Heart left ventricle (tissue), 16 donors: ENCODE data around the gene CCL23. TPM values are rescaled to one million over a fixed set of nuclear protein-coding genes. Genes with fewer than 3 reads are reported as not detected.

Source experiments
- ATAC-seq, 4 donors: fragments of 200-7000 bp; cut with Tn5 transposase; one replicate each; pipeline ENCODE4 v1.9.1; 2020 to 2022; ENCODE audit warnings: moderate library complexity in 4 of 4, mild to moderate bottlenecking in 3 of 4, moderate number of reproducible peaks in 1 of 4
- DNase-seq, 5 donors: peaks; one replicate each; pipeline ENCODE4 v3.0.0-alpha.2; 2020
- H3K27ac ChIP-seq, 12 donors: fragments of 200-600 bp; sonication (generic) in 4 of 12; one replicate each; pipeline versions ENCODE4 v1.5.0 to v1.8.0; 2016 to 2022; ENCODE audit warnings: mild to moderate bottlenecking in 2 of 12
- H3K27me3 ChIP-seq, 9 donors: fragments of 200-600 bp; sonication (generic) in 2 of 9; one replicate each; pipeline versions ENCODE4 v1.5.1 to v1.8.0; 2016 to 2022; ENCODE audit warnings: mild to moderate bottlenecking in 3 of 9
- H3K36me3 ChIP-seq, 9 donors: fragments of 200-600 bp; sonication (generic) in 2 of 9; one replicate each; pipeline versions ENCODE4 v1.5.0 to v1.8.0; 2018 to 2022; ENCODE audit warnings: mild to moderate bottlenecking in 2 of 9
- H3K4me1 ChIP-seq, 12 donors: fragments of 200-600 bp; sonication (generic) in 4 of 12; one replicate each; pipeline versions ENCODE4 v1.5.0 to v1.8.0; 2016 to 2022; ENCODE audit warnings: mild to moderate bottlenecking in 3 of 12
- H3K4me3 ChIP-seq, 12 donors: fragments of 200-600 bp; sonication (generic) in 4 of 12; one replicate each; pipeline versions ENCODE4 v1.5.0 to v1.8.0; 2017 to 2022; ENCODE audit warnings: mild to moderate bottlenecking in 9 of 12, moderate library complexity in 4 of 12
- H3K9me3 ChIP-seq, 12 donors: fragments of 200-600 bp; sonication (generic) in 4 of 12; one replicate each; pipeline versions ENCODE4 v1.5.0 to v1.8.0; 2016 to 2022; ENCODE audit warnings: mild to moderate bottlenecking in 1 of 12
- CTCF ChIP-seq, 12 donors: fragments of 200-600 bp; sonication (generic) in 4 of 12; IDR thresholded peaks; one replicate each; pipeline versions ENCODE4 v1.5.0 to v1.8.0; 2018 to 2022; ENCODE audit warnings: antibody characterized with exemption in 12 of 12, mild to moderate bottlenecking in 5 of 12
- POLR2A ChIP-seq, 2 donors: fragments of 450-650 bp; IDR thresholded peaks; one replicate each; pipeline ENCODE4 v1.6.1; 2017; ENCODE audit warnings: antibody characterized with exemption in 2 of 2, mild to moderate bottlenecking in 2 of 2, moderate library complexity in 2 of 2
- WGBS, 4 donors: extraction: QIAGEN DNeasy Blood & Tissue Kit in 2 of 4; methylation state at CpG; one replicate each; pipeline versions ENCODE4 v1.1.5 to v1.1.7; 2013 to 2018; 5-methylcytosine and 5-hydroxymethylcytosine counted together
- intact Hi-C, 10 donors: fragments of 100-400 bp; cut with DNase I; formaldehyde crosslinking; loops; one replicate each; pipeline versions ENCODE4 v1.11.1 to v1.14.2; 2022
- polyA plus RNA-seq, 2 donors: library from polyadenylated mRNA; stranded (reverse); fragments of 200-250 nt; gene quantifications; one replicate each; pipeline ENCODE4 v1.2.3, GENCODE V29; 2013
- total RNA-seq, 9 donors: library from RNA; depleted of rRNA in 2 of 9; stranded (reverse); fragments of >200 nt in 2 of 9; fragmentation: NEBNext Ultra II Directional in 3 of 9; extraction: Animal tissue kit (Norgen Biotek cat#: 25700) in 3 of 9; gene quantifications; one replicate each; pipeline versions ENCODE4 v1.1.0 to v1.2.4, GENCODE V29; 2016 to 2023
- donor health status: ischemic (EF 13 %, LVEDD 7.1; RV severe dilation, severe dysfunction).
- donor health status: healthy with polysubstance abuse.
- donor health status: DM: no; HTN: yes; CAD: no.
- donor health status: DM: no; HTN: no; CAD: no.
- donor health status: ischemic (EF 25% LVEDD 6.9; RV normal size, moderate dysfunction).
- donor health status: ischemic (EF 25% LVEDD 5.7; RV mildly dilated, moderate dysfunction).
- donor health status: healthy.
- donor health status: DM: yes; HTN: yes; CAD: no.
- donor health status: ischemic (EF 35%, LVEDD 5.7; RV mildly dilated, moderate dysfunction).
- donor health status: nonischemic (EF 11% LVEDD 7.7; RV severe dilation, severe dysfunction).
- donor health status: DM: yes; HTN: yes; CAD: no.
- donor health status: PGD.
- donor health status: ischemic (EF 29% LVEDD 5.4; RV normal size, mild dysfunction).
- donor health status: nonischemic (EF 23%, LVEDD 6.1; RV moderate dilation, normal function).

The CCL23 gene
- total and polyA plus RNA-seq, 11 donors = 0.42 to 5.2 TPM; not detected in 9

DNA sequence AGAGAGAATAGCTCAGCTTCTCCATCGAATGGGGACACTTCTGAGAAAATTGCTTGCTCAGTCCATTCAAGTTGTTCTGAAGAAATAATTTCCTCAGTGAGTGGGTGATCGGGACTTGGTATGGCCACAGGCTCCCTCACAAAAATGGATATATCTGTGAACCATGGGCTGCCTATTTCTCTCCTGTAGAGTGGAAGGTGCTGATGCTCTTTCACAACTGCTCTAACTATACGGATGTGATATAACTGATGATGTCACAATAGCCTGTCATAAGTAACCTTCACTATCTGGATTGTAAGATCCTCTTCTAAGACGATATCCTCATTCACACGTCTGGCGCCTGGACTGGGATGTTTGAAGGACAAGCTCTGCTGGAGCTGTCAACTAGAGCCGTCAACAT, 41.6 kb upstream of the CCL23 start:
- H3K36me3 ChIP-seq = no peaks in the 10 kb centered on the region
- no peak overlapping the region for H3K4me3 ChIP-seq
- intact Hi-C loops = no loop called here
- no peaks in the 10 kb centered on the region for H3K9me3 ChIP-seq
- 84 to 86% (median 85%) methylated on average over 7 of the region's 7 CpGs for WGBS, 4 donors
- no peak for TF ChIP-seq POLR2A (IDR thresholded peaks at IDR 0.05)
- TF ChIP-seq CTCF (IDR thresholded peaks at IDR 0.05) = no peak
- H3K4me1 ChIP-seq = peaks cover 0 to 19% (median 0%) of the 10 kb centered on the region in 12 donors
- no peak overlapping the region for H3K27ac ChIP-seq
- H3K27me3 ChIP-seq = no peaks in the 10 kb centered on the region
- ATAC-seq (no peak), DNase-seq (no peak)

DNA sequence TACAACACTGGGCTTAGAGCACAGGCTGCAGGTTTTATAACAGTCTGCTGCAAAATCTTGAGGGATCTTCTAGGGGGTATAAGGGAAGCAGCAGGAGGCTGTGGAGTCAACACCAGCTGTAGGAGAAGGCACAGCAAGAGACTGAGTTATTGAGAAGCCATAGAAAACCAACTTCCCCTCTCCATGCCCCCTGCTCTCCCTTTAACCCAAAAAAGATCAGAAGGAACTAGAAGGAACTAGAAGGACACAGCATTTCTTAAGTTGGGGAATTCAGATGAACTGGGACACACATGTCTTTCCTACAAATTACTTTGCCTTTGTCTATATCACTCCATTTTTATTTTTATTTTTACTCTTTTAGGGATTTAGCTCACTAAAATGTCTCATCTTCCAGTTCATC, 40.1 kb upstream of the CCL23 start:
- H3K9me3 ChIP-seq = no peaks in the 10 kb centered on the region
- H3K4me1 ChIP-seq = peaks cover 0 to 19% (median 0%) of the 10 kb centered on the region in 12 donors
- ATAC-seq = no peak
- TF ChIP-seq POLR2A (IDR thresholded peaks at IDR 0.05) = no peak
- no peak for TF ChIP-seq CTCF (IDR thresholded peaks at IDR 0.05)
- H3K27ac ChIP-seq = peak overlapping the region in 1 of 12 donors; percentile 19
- H3K27me3 ChIP-seq = no peaks in the 10 kb centered on the region
- DNase-seq = no peak
- no peaks in the 10 kb centered on the region for H3K36me3 ChIP-seq
- H3K4me3 ChIP-seq = no peak overlapping the region
- intact Hi-C loops = no loop called here

GRCh38 chr17:36055921-36056520, 38.2 kb upstream of the CCL23 start:
- Histone ChIP-seq H3K27ac (peak overlapping the region in 1 of 12 donors; percentile 32), H3K4me1 (peaks cover 0 to 19% (median 0%) of the 10 kb centered on the region in 12 donors), H3K36me3 (no peaks in the 10 kb centered on the region), H3K9me3 (peaks cover 0 to 13% (median 4%) of the 10 kb centered on the region in 12 donors), H3K27me3 (no peaks in the 10 kb centered on the region), H3K4me3 (no peak overlapping the region)
- TF ChIP-seq POLR2A (IDR thresholded peaks at IDR 0.05) (no peak), CTCF (IDR thresholded peaks at IDR 0.05) (no peak)
- WGBS, 4 donors = 81 to 88% (median 84%) methylated on average over 4 of the region's 4 CpGs
- DNase-seq (no peak), ATAC-seq (no peak)
- intact Hi-C loops = no loop called here

GRCh38 chr17:36055171-36055570, 37.4 kb upstream of the CCL23 start:
- WGBS, 4 donors = 87 to 91% (median 87%) methylated on average over 2 of the region's 2 CpGs
- TF ChIP-seq POLR2A (IDR thresholded peaks at IDR 0.05) (no peak), CTCF (IDR thresholded peaks at IDR 0.05) (no peak)
- Histone ChIP-seq H3K4me1 (peaks cover 0 to 19% (median 0%) of the 10 kb centered on the region in 12 donors), H3K27me3 (no peaks in the 10 kb centered on the region), H3K9me3 (peaks cover 0 to 21% (median 7%) of the 10 kb centered on the region in 12 donors), H3K4me3 (no peak overlapping the region), H3K36me3 (no peaks in the 10 kb centered on the region), H3K27ac (peak overlapping the region in 1 of 12 donors; percentile 32)
- DNase-seq (no peak), ATAC-seq (no peak)
- intact Hi-C loops = no loop called here
